HG03097 (cell line): ENCODE results near the gene PARS2.
A peak's percentile ranks its signal among the peaks of the same experiment; 100 is the strongest.
"Not testable (repeated sequence)": the region's sequence is repeated elsewhere in the genome, so short reads cannot be mapped to it uniquely, and the experiment has no call there.

Source experiments
- ATAC-seq: cut with Tn5 transposase; IDR thresholded peaks from one replicate; pipeline ENCODE4 v1.9.1; 2021; ENCODE audit not compliant: unreplicated experiment, low FRiP score

The PARS2 gene

GRCh38 chr1:54775828-54776721 is 11.8 kb upstream of the PARS2 start:
- not testable (repeated sequence) for ATAC-seq

- ATAC-seq = no peak
Measured at GRCh38 chr1:54774820-54775498, 10.6 kb upstream of the PARS2 start.

GRCh38 chr1:54772951-54773350 is 8.6 kb upstream of the PARS2 start:
- no peak for ATAC-seq

GRCh38 chr1:54768093-54768492 is 3.8 kb upstream of the PARS2 start:
- ATAC-seq = no peak

- ATAC-seq = no peak
Measured at GRCh38 chr1:54767526-54767925, 3.2 kb upstream of the PARS2 start.

- ATAC-seq = no peak
Measured at GRCh38 chr1:54766726-54767125, 2.4 kb upstream of the PARS2 start.

- peak; percentile 12 for ATAC-seq
Measured at GRCh38 chr1:54764922-54765561, 719 bp upstream of the PARS2 start.

GRCh38 chr1:54763816-54764132 is 549 bp downstream of the PARS2 start:
- ATAC-seq = no peak

GRCh38 chr1:54758678-54759348 is 5.5 kb downstream of the PARS2 start:
- ATAC-seq = no peak

- ATAC-seq = no peak
Measured at GRCh38 chr1:54757833-54758232, 6.5 kb downstream of the PARS2 start.

- no peak for ATAC-seq
Measured at GRCh38 chr1:54754486-54755285, 9.6 kb downstream of the PARS2 start.

- no peak for ATAC-seq
Measured at GRCh38 chr1:54754045-54754444, 10.3 kb downstream of the PARS2 start.

- ATAC-seq = no peak
Measured at GRCh38 chr1:54751426-54751825, 12.9 kb downstream of the PARS2 start.

GRCh38 chr1:54750596-54750995 is 13.7 kb downstream of the PARS2 start:
- no peak for ATAC-seq

GRCh38 chr1:54748094-54748835 is 16.1 kb downstream of the PARS2 start:
- no peak for ATAC-seq

GRCh38 chr1:54745864-54746263 is 18.5 kb downstream of the PARS2 start:
- no peak for ATAC-seq

GRCh38 chr1:54745274-54745673 is 19.0 kb downstream of the PARS2 start:
- ATAC-seq = no peak

GRCh38 chr1:54744696-54745095 is 19.6 kb downstream of the PARS2 start:
- ATAC-seq = no peak

- ATAC-seq = no peak
Measured at GRCh38 chr1:54743416-54744226, 20.7 kb downstream of the PARS2 start.
